Spleen (tissue), 11 donors: ENCODE data around the gene SST. TPM values are rescaled to one million over a fixed set of nuclear protein-coding genes. Genes with fewer than 3 reads are reported as not detected.
"Not testable (repeated sequence)": the region's sequence is repeated elsewhere in the genome, so short reads cannot be mapped to it uniquely, and the experiment has no call there.

Source experiments
- DNase-seq: peaks from one replicate; pipeline ENCODE4 v3.0.0-alpha.2; 2020
- H3K27ac ChIP-seq, 8 donors: fragments of 200-600 bp; sonication (generic) in 7 of 8; 1 replicate in 4 of 8; 2 replicates in 4 of 8; pipeline versions ENCODE4 v1.5.0 to v1.8.0; 2016 to 2021; ENCODE audit warnings: inconsistent platforms in 4 of 8, mild to moderate bottlenecking in 4 of 8, moderate library complexity in 1 of 8
- H3K27me3 ChIP-seq, 7 donors: fragments of 200-600 bp; sonication (generic) in 6 of 7; replicated peaks in 1 of 7; 1 replicate in 4 of 7; 2 replicates in 3 of 7; pipeline versions ENCODE4 v1.5.0 to v1.8.0; 2016 to 2021; ENCODE audit warnings: inconsistent platforms in 3 of 7, mild to moderate bottlenecking in 1 of 7
- H3K36me3 ChIP-seq, 6 donors: fragments of 200-600 bp; sonication (generic) in 5 of 6; 1 replicate in 4 of 6; 2 replicates in 2 of 6; pipeline versions ENCODE4 v1.5.0 to v1.8.0; 2016 to 2021; ENCODE audit warnings: inconsistent platforms in 2 of 6
- H3K4me1 ChIP-seq, 6 donors: fragments of 200-600 bp; sonication (generic) in 5 of 6; 1 replicate in 3 of 6; 2 replicates in 3 of 6; pipeline versions ENCODE4 v1.5.0 to v1.8.0; 2016 to 2021; ENCODE audit warnings: inconsistent platforms in 3 of 6
- H3K4me3 ChIP-seq, 8 donors: fragments of 200-600 bp; sonication (generic) in 7 of 8; 1 replicate in 4 of 8; 2 replicates in 4 of 8; pipeline versions ENCODE4 v1.5.0 to v1.8.0; 2016 to 2021; ENCODE audit warnings: inconsistent platforms in 4 of 8, mild to moderate bottlenecking in 4 of 8, moderate library complexity in 2 of 8
- H3K9me3 ChIP-seq, 8 donors: fragments of 200-600 bp; sonication (generic) in 7 of 8; 1 replicate in 4 of 8; 2 replicates in 4 of 8; pipeline versions ENCODE4 v1.5.0 to v1.8.0; 2016 to 2021; ENCODE audit warnings: inconsistent platforms in 4 of 8
- POLR2A ChIP-seq, 3 donors: fragments of 450-650 bp; IDR thresholded peaks; one replicate each; pipeline ENCODE4 v1.5.1; 2017; ENCODE audit warnings: antibody characterized with exemption in 3 of 3, mild to moderate bottlenecking in 1 of 3
- POLR2AphosphoS5 ChIP-seq, 3 donors: sonication (generic); formaldehyde crosslinking; IDR thresholded peaks; one replicate each; pipeline ENCODE4 v1.5.1; 2017; ENCODE audit warnings: antibody characterized with exemption in 3 of 3
- WGBS, 5 donors: extraction: QIAGEN DNeasy Blood & Tissue Kit in 3 of 5; methylation state at CpG; one replicate each; pipeline versions ENCODE4 v1.1.5 to v1.1.7; 2013 to 2018; 5-methylcytosine and 5-hydroxymethylcytosine counted together
- intact Hi-C: fragments of 100-400 bp; cut with DNase I; formaldehyde crosslinking; loops from one replicate; pipeline ENCODE4 v1.15.0; 2023; ENCODE audit warnings: low total_unique reads
- polyA plus RNA-seq, 3 donors: library from polyadenylated mRNA; stranded (reverse); fragments of 200-250 nt; gene quantifications; one replicate each; pipeline ENCODE4 v1.2.1, GENCODE V29; 2013
- total RNA-seq, 7 donors: library from RNA; depleted of rRNA in 3 of 7; stranded (reverse); fragments of >200 nt in 3 of 7; fragmentation: NEBNext Ultra II Directional in 4 of 7; extraction: Animal tissue kit (Norgen Biotek cat#: 25700) in 4 of 7; gene quantifications; one replicate each; pipeline versions ENCODE4 v1.1.0 to v1.2.1, GENCODE V29; 2016 to 2021
- TF ChIP-seq, protein P1 (sequence below), 11 experiments: fragments of 200-600 bp in 7 of 11; fragments of 450-650 bp in 4 of 11; sonication (generic) in 4 of 11; IDR thresholded peaks in 8 of 11; conservative IDR thresholded peaks in 3 of 11; 1 replicate in 7 of 11; 2 replicates in 4 of 11; pipeline versions ENCODE4 v1.4.0 to v1.8.0; 2016 to 2021; ENCODE audit warnings: antibody characterized with exemption in 11 of 11, inconsistent platforms in 4 of 11, mild to moderate bottlenecking in 1 of 11
- donor health status: healthy with polysubstance abuse.
- donor health status: DM: no; HTN: no; CAD: no; lungs with moderate emphysema.
- donor health status: DM: no; HTN: no; CAD: no.
- donor health status: Bipolar disorder and iron deficiency.
- donor health status: healthy.
- donor health status: DM: no; HTN: no; CAD: no.
- donor health status: DM: yes; HTN: yes; CAD: no.

The SST gene
- total and polyA plus RNA-seq, 10 donors, result 0.26 to 0.52 TPM; not detected in 8

DNA sequence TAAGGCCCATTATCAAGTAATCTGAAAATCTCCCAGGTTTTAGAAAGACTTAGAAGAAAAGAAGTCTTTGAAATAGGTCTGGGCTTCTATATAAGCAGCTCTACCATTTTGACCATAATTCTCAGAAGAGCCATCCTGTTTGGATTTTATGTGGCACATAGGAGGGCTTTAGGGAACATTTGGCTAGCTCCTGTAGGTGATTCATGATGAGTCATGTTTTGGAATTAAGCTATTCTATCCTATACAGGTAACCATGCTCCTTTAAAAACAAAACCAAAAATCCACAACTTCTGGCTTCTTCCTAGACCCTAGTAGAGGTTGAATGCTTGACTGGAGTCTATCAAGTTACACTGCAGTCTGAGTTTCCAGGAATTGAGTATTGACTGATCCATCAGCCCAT lies 8.9 kb downstream of the SST start:
- no peak for DNase-seq
- H3K9me3 ChIP-seq, result no peaks in the 10 kb centered on the region
- TF ChIP-seq POLR2AphosphoS5 (IDR thresholded peaks at IDR 0.05) (no peak), POLR2A (IDR thresholded peaks at IDR 0.05) (no peak)
- TF ChIP-seq, protein P1, sequence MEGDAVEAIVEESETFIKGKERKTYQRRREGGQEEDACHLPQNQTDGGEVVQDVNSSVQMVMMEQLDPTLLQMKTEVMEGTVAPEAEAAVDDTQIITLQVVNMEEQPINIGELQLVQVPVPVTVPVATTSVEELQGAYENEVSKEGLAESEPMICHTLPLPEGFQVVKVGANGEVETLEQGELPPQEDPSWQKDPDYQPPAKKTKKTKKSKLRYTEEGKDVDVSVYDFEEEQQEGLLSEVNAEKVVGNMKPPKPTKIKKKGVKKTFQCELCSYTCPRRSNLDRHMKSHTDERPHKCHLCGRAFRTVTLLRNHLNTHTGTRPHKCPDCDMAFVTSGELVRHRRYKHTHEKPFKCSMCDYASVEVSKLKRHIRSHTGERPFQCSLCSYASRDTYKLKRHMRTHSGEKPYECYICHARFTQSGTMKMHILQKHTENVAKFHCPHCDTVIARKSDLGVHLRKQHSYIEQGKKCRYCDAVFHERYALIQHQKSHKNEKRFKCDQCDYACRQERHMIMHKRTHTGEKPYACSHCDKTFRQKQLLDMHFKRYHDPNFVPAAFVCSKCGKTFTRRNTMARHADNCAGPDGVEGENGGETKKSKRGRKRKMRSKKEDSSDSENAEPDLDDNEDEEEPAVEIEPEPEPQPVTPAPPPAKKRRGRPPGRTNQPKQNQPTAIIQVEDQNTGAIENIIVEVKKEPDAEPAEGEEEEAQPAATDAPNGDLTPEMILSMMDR (IDR thresholded peaks at IDR 0.05 in 8 of 11, conservative IDR thresholded peaks at IDR 0.05 in 3 of 11), result no peak
- H3K27ac ChIP-seq, result no peak overlapping the region
- peaks cover 0 to 8% (median 1%) of the 10 kb centered on the region in 6 donors for H3K4me1 ChIP-seq
- intact Hi-C loops, result no loop called here
- H3K36me3 ChIP-seq, result no peaks in the 10 kb centered on the region
- no peaks in the 10 kb centered on the region for H3K27me3 ChIP-seq
- no peak overlapping the region for H3K4me3 ChIP-seq

DNA sequence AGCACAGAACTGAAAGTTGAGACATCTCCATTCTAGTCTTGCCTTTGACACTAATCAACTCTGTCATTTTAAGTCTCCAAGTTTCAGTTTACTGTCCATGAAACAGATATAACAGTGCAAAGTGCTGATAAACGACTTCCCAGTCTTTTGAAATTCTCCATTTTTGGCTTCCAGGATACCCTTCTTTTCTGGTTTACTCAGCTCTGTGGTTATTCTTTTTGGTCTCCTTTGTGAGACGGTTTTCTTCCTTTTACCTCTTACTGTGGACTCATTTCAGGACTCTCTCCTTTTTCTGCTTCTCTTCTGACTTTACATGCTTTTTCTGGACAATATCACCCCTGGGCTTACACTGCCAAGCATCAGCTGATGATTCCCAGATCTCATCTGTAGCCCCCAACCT lies 18.9 kb downstream of the SST start:
- H3K27ac ChIP-seq, result no peak overlapping the region
- DNase-seq, result no peak
- TF ChIP-seq POLR2AphosphoS5 (IDR thresholded peaks at IDR 0.05) (no peak), POLR2A (IDR thresholded peaks at IDR 0.05) (no peak)
- TF ChIP-seq, protein P1 (IDR thresholded peaks at IDR 0.05 in 8 of 11, conservative IDR thresholded peaks at IDR 0.05 in 3 of 11), result no peak
- intact Hi-C loops, result no loop called here
- WGBS, 5 donors, result 47 to 57% (median 52%) methylated on average over 2 of the region's 2 CpGs
- H3K36me3 ChIP-seq, result no peaks in the 10 kb centered on the region
- no peaks in the 10 kb centered on the region for H3K9me3 ChIP-seq
- H3K4me3 ChIP-seq, result no peak overlapping the region
- H3K4me1 ChIP-seq, result no peaks in the 10 kb centered on the region
- H3K27me3 ChIP-seq, result peaks cover 0 to 40% (median 8%) of the 10 kb centered on the region in 7 donors

DNA sequence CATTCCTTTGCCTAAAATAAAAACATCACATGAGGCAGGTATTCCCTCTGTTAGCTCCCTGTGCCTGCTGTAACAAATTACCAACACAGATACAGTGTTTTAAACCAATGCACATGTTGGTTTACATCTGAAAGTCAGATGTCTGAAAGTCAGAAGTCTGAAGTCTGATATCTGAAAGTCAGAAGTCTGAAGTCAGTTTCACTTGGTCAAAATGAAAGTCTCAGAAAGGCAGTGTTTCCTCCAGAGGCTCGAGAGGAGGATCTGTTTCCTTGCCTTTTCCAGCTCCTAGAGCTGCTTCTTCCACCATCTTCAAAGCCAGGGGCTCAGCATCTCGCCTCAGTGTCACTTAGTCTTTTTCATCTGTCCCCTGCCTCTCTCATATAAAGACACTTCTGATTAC lies 22.0 kb downstream of the SST start:
- WGBS, 5 donors, result 51 to 64% (median 61%) methylated on average over 2 of the region's 2 CpGs
- intact Hi-C loops, result no loop called here
- DNase-seq, result no peak
- H3K4me1 ChIP-seq, result no peaks in the 10 kb centered on the region
- no peaks in the 10 kb centered on the region for H3K36me3 ChIP-seq
- H3K27ac ChIP-seq, result no peak overlapping the region
- TF ChIP-seq POLR2AphosphoS5 (IDR thresholded peaks at IDR 0.05) (no peak), POLR2A (IDR thresholded peaks at IDR 0.05) (no peak)
- TF ChIP-seq, protein P1 (IDR thresholded peaks at IDR 0.05 in 8 of 11, conservative IDR thresholded peaks at IDR 0.05 in 3 of 11), result no peak
- no peaks in the 10 kb centered on the region for H3K9me3 ChIP-seq
- H3K27me3 ChIP-seq, result peaks cover 0 to 44% (median 8%) of the 10 kb centered on the region in 7 donors
- no peak overlapping the region for H3K4me3 ChIP-seq

DNA sequence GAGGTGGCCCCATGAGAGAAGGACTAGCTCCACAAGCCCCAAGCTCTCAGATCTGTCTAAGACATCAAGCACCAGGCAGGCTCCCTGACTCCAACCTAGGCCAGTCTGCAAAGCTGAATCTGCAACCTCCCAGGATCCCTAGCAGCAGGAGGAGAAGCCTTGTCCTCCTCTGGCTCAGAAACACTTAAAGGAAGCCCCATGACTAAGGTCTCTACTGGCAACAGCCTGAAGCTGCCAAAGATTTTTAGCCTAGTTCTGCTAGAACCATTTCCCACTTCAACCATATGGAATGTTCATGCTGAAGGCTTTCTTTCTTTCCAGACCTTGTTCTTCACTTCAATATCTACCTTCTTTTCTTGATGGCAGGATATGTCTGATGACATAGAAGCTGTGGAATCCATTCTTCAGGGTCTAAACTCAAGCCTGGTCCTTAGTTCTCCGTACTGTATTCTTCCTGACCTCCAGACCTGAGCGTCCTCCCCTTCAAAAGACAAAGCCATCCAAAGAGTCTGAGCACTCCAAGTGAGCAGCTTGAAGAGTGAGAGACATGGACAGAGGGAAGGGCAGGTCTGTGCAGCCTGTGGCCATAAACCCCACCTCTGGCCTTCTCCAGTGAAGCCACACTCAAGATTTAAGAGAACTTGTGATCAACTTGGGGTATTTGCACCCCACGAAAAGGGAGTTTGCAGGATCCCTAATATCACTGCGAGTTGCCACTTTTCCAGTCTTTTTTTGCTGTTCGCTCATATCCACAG lies 23.1 kb downstream of the SST start:
- Histone ChIP-seq H3K36me3 (no peaks in the 10 kb centered on the region), H3K4me1 (no peaks in the 10 kb centered on the region), H3K27ac (no peak overlapping the region), H3K27me3 (peaks cover 0 to 44% (median 3%) of the 10 kb centered on the region in 7 donors), H3K9me3 (no peaks in the 10 kb centered on the region), H3K4me3 (no peak overlapping the region)
- DNase-seq, result no peak
- 77 to 87% (median 82%) methylated on average over 5 of the region's 5 CpGs for WGBS, 5 donors
- intact Hi-C loops, result no loop called here
- no peak for TF ChIP-seq POLR2A (IDR thresholded peaks at IDR 0.05)
- TF ChIP-seq, protein P1 (IDR thresholded peaks at IDR 0.05 in 8 of 11, conservative IDR thresholded peaks at IDR 0.05 in 3 of 11), result no peak
- TF ChIP-seq POLR2AphosphoS5 (IDR thresholded peaks at IDR 0.05), result no peak

DNA sequence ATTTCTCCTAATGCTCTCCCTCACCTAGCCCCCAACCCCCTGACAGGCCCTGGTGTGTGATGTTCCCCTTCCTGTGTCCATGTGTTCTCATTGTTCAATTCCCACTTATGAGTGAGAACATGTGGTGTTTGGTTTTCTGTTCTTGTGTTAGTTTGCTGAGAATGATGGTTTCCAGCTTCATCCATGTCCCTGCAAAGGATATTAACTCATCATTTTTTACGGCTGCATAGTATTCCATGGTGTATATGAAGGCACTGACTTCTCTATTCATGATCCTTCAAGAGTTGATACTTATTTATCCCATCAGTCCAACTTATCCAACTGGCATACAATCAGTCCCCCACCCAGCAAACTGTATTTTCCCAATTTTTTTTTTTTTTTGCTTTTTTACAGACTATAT lies 24.8 kb downstream of the SST start:
- H3K36me3 ChIP-seq, H3K9me3 ChIP-seq, H3K4me1 ChIP-seq, H3K4me3 ChIP-seq, DNase-seq, intact Hi-C loops, H3K27ac ChIP-seq: not testable (repeated sequence)
- peaks cover 0 to 39% (median 3%) of the 10 kb centered on the region in 7 donors for H3K27me3 ChIP-seq
- WGBS, 5 donors, result 88 to 100% (median 95%) methylated on average over 1 of the region's 1 CpG
